Colonic mucosa (tissue), 4 donors: ENCODE results near the gene TTLL3. TPM values are rescaled to one million over a fixed set of nuclear protein-coding genes. Genes with fewer than 3 reads are reported as not detected.

Source experiments
- DNase-seq: peaks from one replicate; pipeline ENCODE4 v3.0.0-alpha.2; 2020
- H3K27ac ChIP-seq: fragments of 200-600 bp; one replicate; pipeline ENCODE4 v1.8.0; 2021
- H3K27me3 ChIP-seq: fragments of 200-600 bp; one replicate; pipeline ENCODE4 v1.8.0; 2021
- H3K36me3 ChIP-seq: fragments of 200-600 bp; one replicate; pipeline ENCODE4 v1.8.0; 2021
- H3K4me1 ChIP-seq: fragments of 200-600 bp; one replicate; pipeline ENCODE4 v1.8.0; 2021; ENCODE audit warnings: mild to moderate bottlenecking
- H3K4me3 ChIP-seq: fragments of 200-600 bp; one replicate; pipeline ENCODE4 v1.8.0; 2021
- H3K9ac ChIP-seq, 2 donors: one replicate each; pipeline ENCODE4 v1.7.0; 2013; ENCODE audit warnings: control low read depth in 2 of 2, low read depth in 2 of 2, low read length in 2 of 2
- H3K9me3 ChIP-seq: fragments of 200-600 bp; one replicate; pipeline ENCODE4 v1.8.0; 2021
- intact Hi-C: fragments of 100-400 bp; cut with DNase I; formaldehyde crosslinking; loops from one replicate; pipeline ENCODE4 v1.14.1; 2022
- total RNA-seq, 2 donors: library from RNA; stranded (reverse); fragmentation: NEBNext Ultra II Directional in 1 of 2; extraction: Animal tissue kit (Norgen Biotek cat#: 25700) in 1 of 2; gene quantifications; one replicate each; pipeline ENCODE4 v1.2.1, GENCODE V29; 2021
- TF ChIP-seq, protein P1 (sequence below): fragments of 200-600 bp; IDR thresholded peaks from one replicate; pipeline ENCODE4 v1.8.0; 2022; ENCODE audit warnings: antibody characterized with exemption, mild to moderate bottlenecking
- donor health status: healthy.
- donor health status: DM: no; HTN: no; CAD: no.
- donor health status: DM: no; HTN: no; CAD: no.

The TTLL3 gene
- total RNA-seq, 2 donors from 2014 or later = 25.0 to 28.7 TPM

DNA sequence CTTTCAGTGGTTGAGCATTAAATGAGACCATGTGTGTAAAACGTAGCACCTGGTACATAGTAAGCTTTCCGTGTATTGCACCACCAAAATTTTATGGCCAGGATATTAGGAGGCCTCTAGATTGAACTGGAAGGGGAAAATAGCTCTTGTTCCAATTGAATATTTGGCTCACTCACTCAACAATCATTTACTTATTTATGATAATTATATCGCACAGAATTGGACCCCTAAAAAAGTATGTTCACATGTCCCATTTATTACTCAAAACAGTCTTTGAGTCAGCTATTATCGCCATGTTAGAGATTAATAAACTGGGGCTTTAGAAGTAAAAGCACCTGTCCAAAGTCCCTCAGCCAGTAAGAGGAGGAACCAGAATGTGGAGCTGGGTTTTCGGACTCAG is 5.1 kb upstream of the TTLL3 start:
- Histone ChIP-seq H3K36me3 (peaks cover 40% of the 10 kb centered on the region), H3K4me3 (no peak overlapping the region), H3K4me1 (peaks cover 7% of the 10 kb centered on the region), H3K9me3 (no peaks in the 10 kb centered on the region), H3K9ac (no peak overlapping the region), H3K27ac (no peak overlapping the region), H3K27me3 (no peaks in the 10 kb centered on the region)
- TF ChIP-seq, protein P1, sequence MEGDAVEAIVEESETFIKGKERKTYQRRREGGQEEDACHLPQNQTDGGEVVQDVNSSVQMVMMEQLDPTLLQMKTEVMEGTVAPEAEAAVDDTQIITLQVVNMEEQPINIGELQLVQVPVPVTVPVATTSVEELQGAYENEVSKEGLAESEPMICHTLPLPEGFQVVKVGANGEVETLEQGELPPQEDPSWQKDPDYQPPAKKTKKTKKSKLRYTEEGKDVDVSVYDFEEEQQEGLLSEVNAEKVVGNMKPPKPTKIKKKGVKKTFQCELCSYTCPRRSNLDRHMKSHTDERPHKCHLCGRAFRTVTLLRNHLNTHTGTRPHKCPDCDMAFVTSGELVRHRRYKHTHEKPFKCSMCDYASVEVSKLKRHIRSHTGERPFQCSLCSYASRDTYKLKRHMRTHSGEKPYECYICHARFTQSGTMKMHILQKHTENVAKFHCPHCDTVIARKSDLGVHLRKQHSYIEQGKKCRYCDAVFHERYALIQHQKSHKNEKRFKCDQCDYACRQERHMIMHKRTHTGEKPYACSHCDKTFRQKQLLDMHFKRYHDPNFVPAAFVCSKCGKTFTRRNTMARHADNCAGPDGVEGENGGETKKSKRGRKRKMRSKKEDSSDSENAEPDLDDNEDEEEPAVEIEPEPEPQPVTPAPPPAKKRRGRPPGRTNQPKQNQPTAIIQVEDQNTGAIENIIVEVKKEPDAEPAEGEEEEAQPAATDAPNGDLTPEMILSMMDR = no peak
- no peak for DNase-seq
- intact Hi-C loops = no loop called here

DNA sequence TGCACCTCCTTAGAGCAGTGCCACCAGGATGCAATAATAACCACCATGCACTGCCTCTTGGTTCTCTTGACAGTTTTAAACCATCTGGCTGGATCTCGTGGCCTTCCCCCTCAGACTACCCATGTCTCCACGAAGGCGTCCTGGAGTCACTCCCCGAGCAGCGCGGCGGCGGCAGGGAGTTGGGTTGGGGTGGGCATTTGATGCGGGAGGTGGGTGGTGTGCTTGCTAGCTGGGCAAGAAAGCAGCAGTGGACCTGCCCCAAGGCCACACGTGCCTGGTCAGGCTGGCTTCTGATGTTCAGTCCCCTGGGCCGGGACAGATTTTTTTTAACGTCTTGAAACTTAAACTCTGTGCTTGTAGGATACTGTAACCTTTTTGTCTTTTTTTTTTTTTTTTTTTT is 3.9 kb upstream of the TTLL3 start:
- H3K36me3 ChIP-seq = peaks cover 28% of the 10 kb centered on the region

DNA sequence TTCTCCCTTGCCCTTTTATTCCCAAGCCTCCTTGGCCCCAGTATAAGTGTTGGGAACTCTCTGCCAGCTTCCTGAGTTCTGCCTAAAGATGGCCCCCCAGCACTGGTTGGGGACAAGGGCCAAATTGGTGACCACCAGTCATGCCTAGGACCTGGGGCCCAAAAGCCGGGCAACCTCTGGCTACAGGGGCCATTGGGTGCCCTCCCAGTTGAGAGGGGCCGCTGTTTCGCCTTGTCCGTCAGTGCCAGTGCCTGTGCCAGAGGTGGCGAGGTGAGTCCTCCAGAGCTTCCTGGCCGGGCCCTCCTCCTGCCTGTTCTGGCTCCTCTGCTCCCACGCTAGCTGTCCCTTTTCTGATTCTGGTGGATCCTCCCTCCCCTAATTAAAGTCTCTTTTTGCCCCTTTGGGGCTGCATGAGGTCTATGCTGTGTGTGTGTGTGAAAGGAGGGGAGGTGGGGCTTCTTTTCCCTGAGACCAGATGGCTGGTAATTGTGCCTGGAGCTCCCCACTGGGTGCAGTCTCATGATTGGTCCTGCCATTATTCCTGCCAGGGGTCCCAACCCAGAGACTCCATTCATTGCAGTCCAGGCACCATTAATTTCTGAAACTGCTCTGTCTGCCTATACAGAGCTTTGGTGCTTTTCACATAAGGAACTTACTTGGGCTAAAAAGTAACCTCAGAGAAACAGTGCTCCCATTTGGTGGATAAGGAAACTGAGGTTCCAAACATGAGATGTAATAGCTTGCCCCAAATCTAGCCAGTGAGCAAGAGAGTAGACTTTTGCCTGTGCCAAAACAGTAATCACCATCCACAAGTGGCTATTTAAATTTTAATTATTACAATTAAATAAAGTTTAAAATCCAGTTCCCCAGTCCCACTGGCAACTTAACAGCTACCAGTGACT is 3.1 kb upstream of the TTLL3 start:
- no peak overlapping the region for H3K9ac ChIP-seq
- peaks cover 7% of the 10 kb centered on the region for H3K4me1 ChIP-seq
- no peaks in the 10 kb centered on the region for H3K27me3 ChIP-seq
- TF ChIP-seq, protein P1 = no peak
- intact Hi-C loops = no loop called here
- H3K4me3 ChIP-seq = no peak overlapping the region
- no peak overlapping the region for H3K27ac ChIP-seq
- no peaks in the 10 kb centered on the region for H3K9me3 ChIP-seq
- DNase-seq = no peak
- peaks cover 23% of the 10 kb centered on the region for H3K36me3 ChIP-seq

More for the DNA sequence above, 3.9 kb upstream of the TTLL3 start:
- DNase-seq = no peak
- no peak overlapping the region for H3K9ac ChIP-seq
- H3K4me1 ChIP-seq = peaks cover 7% of the 10 kb centered on the region
- no peaks in the 10 kb centered on the region for H3K9me3 ChIP-seq
- H3K27me3 ChIP-seq = no peaks in the 10 kb centered on the region
- H3K4me3 ChIP-seq = no peak overlapping the region
- no peak overlapping the region for H3K27ac ChIP-seq
- intact Hi-C loops = no loop called here
- TF ChIP-seq, protein P1 = no peak

DNA sequence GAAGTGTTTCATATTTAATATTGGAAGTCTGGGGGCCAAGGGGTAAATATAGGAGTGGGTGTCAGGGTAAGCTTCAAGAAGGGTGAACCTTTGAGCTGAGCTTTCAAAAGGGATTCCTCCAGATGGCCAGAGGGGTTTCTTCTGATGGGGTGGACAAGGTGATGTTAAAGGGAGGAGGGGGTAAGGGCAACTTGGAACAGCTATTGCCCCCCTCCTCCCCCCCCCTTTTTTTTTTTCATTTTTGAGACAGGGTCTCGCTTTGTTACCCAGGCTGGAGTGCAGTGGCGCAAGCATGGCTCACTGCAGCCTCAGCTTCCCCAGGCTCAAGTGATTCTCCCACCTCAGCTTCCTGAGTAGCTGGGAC is 2.1 kb upstream of the TTLL3 start:
- DNase-seq = no peak
- no peak overlapping the region for H3K4me3 ChIP-seq
- H3K27ac ChIP-seq = no peak overlapping the region
- TF ChIP-seq, protein P1 = no peak
- no peak overlapping the region for H3K9ac ChIP-seq
- peaks cover 19% of the 10 kb centered on the region for H3K36me3 ChIP-seq
- intact Hi-C loops = no loop called here
- H3K9me3 ChIP-seq = no peaks in the 10 kb centered on the region
- no peaks in the 10 kb centered on the region for H3K27me3 ChIP-seq
- H3K4me1 ChIP-seq = peaks cover 7% of the 10 kb centered on the region

DNA sequence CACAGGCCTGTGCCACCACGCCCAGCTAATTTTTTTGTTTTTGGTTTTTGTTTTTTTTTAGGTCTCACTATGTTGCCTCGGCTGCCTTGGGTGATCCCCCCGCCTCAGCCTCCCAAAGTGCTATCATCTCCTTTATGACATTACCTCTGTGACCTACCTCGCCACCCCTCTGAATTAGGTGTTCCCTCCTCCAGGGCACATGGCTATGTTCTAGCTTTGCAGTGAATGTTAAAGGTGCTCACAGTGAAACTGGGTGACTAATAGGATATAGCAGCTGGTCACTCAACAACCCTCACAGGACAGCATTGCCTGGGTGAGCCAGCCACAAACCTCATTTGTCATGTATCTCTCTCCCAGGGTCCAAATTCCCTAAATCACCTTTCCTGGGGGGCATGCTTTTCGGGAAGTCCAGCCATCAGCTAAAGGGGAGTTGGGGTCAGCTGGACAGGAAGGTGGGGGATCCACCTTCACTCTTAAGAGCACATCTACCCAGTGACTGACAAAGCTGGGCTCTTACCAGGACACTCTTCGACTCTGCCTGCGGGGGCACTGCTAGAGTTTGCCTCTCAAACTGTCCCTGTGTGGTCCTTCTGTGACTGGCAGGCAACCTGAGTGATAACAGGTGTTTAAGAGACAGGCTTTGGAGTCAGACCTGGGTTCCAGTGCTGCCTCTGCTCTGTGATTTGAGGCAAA is 1.6 kb upstream of the TTLL3 start:
- intact Hi-C loops = no loop called here
- peaks cover 7% of the 10 kb centered on the region for H3K4me1 ChIP-seq
- H3K27ac ChIP-seq = peak overlapping the region; percentile 89
- H3K36me3 ChIP-seq = peaks cover 14% of the 10 kb centered on the region
- peak overlapping the region in 1 of 2 donors; percentile 77 for H3K9ac ChIP-seq
- TF ChIP-seq, protein P1 = no peak
- no peaks in the 10 kb centered on the region for H3K27me3 ChIP-seq
- H3K4me3 ChIP-seq = no peak overlapping the region
- no peaks in the 10 kb centered on the region for H3K9me3 ChIP-seq
- DNase-seq = no peak
